ENCODE results near the gene MPI. TPM values are rescaled to one million over a fixed set of nuclear protein-coding genes. Genes with fewer than 3 reads are reported as not detected.

MPI gene
- total and polyA plus RNA-seq, 2 of the 8 experiments (the other 6 are each of a cell fraction or from before 2014, with no cell fraction given) = 31.0 to 74.8 TPM

GRCh38 chr15:74855857-74856256 is 34.0 kb upstream of the MPI start:
- no peak overlapping the region for H3K4me3 ChIP-seq (ENCODE audit: extremely low read depth in 1 of 4, insufficient read depth in 2 of 4, low read depth in 3 of 4, low read length in 4 of 4)
- H3K4me1 ChIP-seq (replicated peaks in 1 of 4; ENCODE audit: control insufficient read depth in 3 of 4, insufficient read depth in 4 of 4, low read length in 3 of 4) = peaks cover 0 to 1% (median 0%) of the 10 kb centered on the region in 4 experiments; a peak in 1 of 7 replicates
- H3K79me2 ChIP-seq (ENCODE audit: control insufficient read depth in 1 of 2, insufficient read depth in 2 of 2, low read length in 2 of 2) = no peaks in the 10 kb centered on the region
- no peak for FAIRE-seq
- TF ChIP-seq POLR2AphosphoS5 (IDR thresholded peaks at IDR 0.05; ENCODE audit: low read depth, low read length) (no peak), CHD2 (IDR thresholded peaks at IDR 0.05; ENCODE audit: low read length) (no peak)
- H3K9me3 ChIP-seq (ENCODE audit: insufficient read depth in 2 of 2, low read depth in 1 of 2, low read length in 1 of 2) = no peaks in the 10 kb centered on the region
- H3K27ac ChIP-seq (ENCODE audit: low read depth, low read length) = no peak overlapping the region
- DNase-seq (ENCODE audit: low read depth in 1 of 2, low spot score in 2 of 2) = no peak
- 91% methylated on average over 2 of the region's 2 CpGs; no CpG with 5 or more reads in 1 of the 2 experiments for WGBS, 2 experiments (ENCODE audit: extremely low coverage in 1 of 2, insufficient coverage in 1 of 2, insufficient read length in 1 of 2, insufficient replicate concordance in 2 of 2, low coverage in 1 of 2, low lambda C conversion rate in 2 of 2, missing lambda C conversion rate in 1 of 2)
- H3K4me2 ChIP-seq (ENCODE audit: insufficient read depth in 1 of 2, low read depth in 2 of 2, low read length in 2 of 2) = no peak overlapping the region
- H3K36me3 ChIP-seq (ENCODE audit: control insufficient read depth in 2 of 4, insufficient read depth in 4 of 4, low read length in 3 of 4) = peaks cover 2 to 19% (median 10%) of the 10 kb centered on the region in 4 experiments; a peak in 6 of 8 replicates
- no peak overlapping the region for H2BK120ac ChIP-seq (replicated peaks; ENCODE audit: low read depth, low read length)
- no peak overlapping the region for H3K18ac ChIP-seq (ENCODE audit: extremely low read depth, low read length)
- peak overlapping the region; percentile 71; the same call in 1 of the 2 replicates for H4K8ac ChIP-seq (ENCODE audit: extremely low read depth, insufficient read depth, low read length)
- no peak overlapping the region for H2BK5ac ChIP-seq (ENCODE audit: low read depth, low read length)
- peaks cover 0 to 8% of the 10 kb centered on the region in 2 experiments for H4K20me1 ChIP-seq (replicated peaks in 1 of 2; ENCODE audit: control insufficient read depth in 1 of 2, insufficient read depth in 2 of 2, low read length in 2 of 2)
- no peak overlapping the region for H3K56ac ChIP-seq (replicated peaks; ENCODE audit: insufficient read length, low read depth, low read length)
- H3K23me2 ChIP-seq (ENCODE audit: low read depth, low read length) = no peaks in the 10 kb centered on the region
- ChIA-PET POLR2A (ENCODE audit: partially characterized antibody) (interaction anchor here (1.1 to 2.3 kb wide), 2 partner anchors 44 to 51 kb away, joined by 3 to 6 read pairs; partner anchors contain the start of gene FAM219B), CTCF (ENCODE audit: partially characterized antibody) (interaction anchor here (0.6 to 4.9 kb wide), 12 partner anchors 12 to 1053 kb away, joined by 3 to 24 read pairs (median 4); partner anchors contain the start of gene ULK3)
- no peaks in the 10 kb centered on the region for H3K27me3 ChIP-seq (replicated peaks in 1 of 4; ENCODE audit: control insufficient read depth in 3 of 4, extremely low read depth in 1 of 4, insufficient read depth in 3 of 4, low read length in 3 of 4)
- H3K79me1 ChIP-seq (ENCODE audit: low read depth, low read length) = peaks cover 6% of the 10 kb centered on the region
- no peak overlapping the region for H4K91ac ChIP-seq (replicated peaks; ENCODE audit: insufficient read length, low read length)
- H2AFZ ChIP-seq (ENCODE audit: low read length) = no peak overlapping the region
- no peak overlapping the region for H2BK20ac ChIP-seq (ENCODE audit: low read length)
- H4K5ac ChIP-seq (ENCODE audit: insufficient read length, low read depth, low read length) = no peak overlapping the region
- no peak overlapping the region for H3K23ac ChIP-seq (ENCODE audit: insufficient read length)
- H2BK12ac ChIP-seq (ENCODE audit: low read depth, low read length) = no peak overlapping the region
- H3K4ac ChIP-seq (replicated peaks; ENCODE audit: insufficient read length, low read depth, low read length) = no peak overlapping the region
- H2BK15ac ChIP-seq (ENCODE audit: low read length) = no peak overlapping the region
- no peak overlapping the region for H3K9ac ChIP-seq (replicated peaks in 1 of 4; ENCODE audit: extremely low read depth in 1 of 4, low read depth in 3 of 4, low read length in 3 of 4)
- H2AK5ac ChIP-seq (ENCODE audit: low read depth, low read length) = no peak overlapping the region
- no peak overlapping the region for H3K14ac ChIP-seq (ENCODE audit: insufficient read length)
